DOHH2 (cell line): ENCODE measurements around the gene MCC.

Experiments
- H3F3A ChIP-seq: fragments of 200-600 bp; sonication (generic), shearing (Covaris generic); 2 replicates; pipeline ENCODE4 v1.6.0; 2016; ENCODE audit warnings: antibody characterized with exemption, mild to moderate bottlenecking; ENCODE audit not compliant: control insufficient read depth, insufficient read depth
- H3K27ac ChIP-seq: fragments of 200-600 bp; sonication (generic); 2 replicates; pipeline ENCODE4 v1.5.1; 2014; ENCODE audit warnings: low read depth, mild to moderate bottlenecking, low read length, moderate library complexity
- H3K27me3 ChIP-seq: fragments of 200-600 bp; sonication (generic); 2 replicates; pipeline ENCODE4 v1.6.1; 2014; ENCODE audit warnings: mild to moderate bottlenecking, low read length, mixed read lengths; ENCODE audit not compliant: control insufficient read depth
- H3K36me3 ChIP-seq: fragments of 200-600 bp; sonication (generic); 2 replicates; pipeline ENCODE4 v1.6.1; 2014; ENCODE audit warnings: mild to moderate bottlenecking, low read length, moderate library complexity, mixed read lengths; ENCODE audit not compliant: control insufficient read depth
- H3K4me1 ChIP-seq: fragments of 200-600 bp; sonication (generic); 2 replicates; pipeline ENCODE4 v1.6.1; 2014; ENCODE audit warnings: mild to moderate bottlenecking, low read length, mixed read lengths; ENCODE audit not compliant: control insufficient read depth
- H3K4me2 ChIP-seq: fragments of 200-600 bp; sonication (generic); 2 replicates; pipeline ENCODE4 v1.6.0; 2014; ENCODE audit warnings: mild to moderate bottlenecking, low read length, moderate library complexity
- H3K4me3 ChIP-seq: fragments of 200-600 bp; sonication (generic); 2 replicates; pipeline ENCODE4 v1.5.1; 2014; ENCODE audit warnings: mild to moderate bottlenecking, low read length, mixed read lengths
- H3K79me2 ChIP-seq: fragments of 200-600 bp; sonication (generic); 2 replicates; pipeline ENCODE4 v1.6.1; 2014; ENCODE audit warnings: mild to moderate bottlenecking, low read length, mixed read lengths; ENCODE audit not compliant: control insufficient read depth
- H3K9me2 ChIP-seq: fragments of 200-600 bp; sonication (generic); replicated peaks from 2 replicates; pipeline ENCODE4 v1.6.1; 2014; ENCODE audit warnings: mild to moderate bottlenecking, low read length, mixed read lengths; ENCODE audit not compliant: control insufficient read depth
- H3K9me3 ChIP-seq: fragments of 200-600 bp; sonication (generic); 2 replicates; pipeline ENCODE4 v1.6.1; 2014; ENCODE audit warnings: antibody characterized with exemption, low read length, mixed read lengths; ENCODE audit not compliant: control insufficient read depth, insufficient read depth
- H4K20me1 ChIP-seq: fragments of 200-600 bp; sonication (generic); 2 replicates; pipeline ENCODE4 v1.6.0; 2014; ENCODE audit warnings: low read depth, mild to moderate bottlenecking, antibody characterized with exemption, low read length, moderate library complexity; ENCODE audit not compliant: control insufficient read depth, insufficient read depth
- EZH2phosphoT487 ChIP-seq: fragments of 200-600 bp; sonication (generic); IDR thresholded peaks from 2 replicates; pipeline ENCODE4 v1.6.1; 2017; ENCODE audit warnings: borderline replicate concordance, mild to moderate bottlenecking, antibody characterized with exemption, low read length, moderate library complexity, mixed read lengths
- TF ChIP-seq, protein P1 (sequence below): fragments of 200-600 bp; sonication (generic); IDR thresholded peaks from one replicate; pipeline ENCODE4 v1.5.1; 2014; ENCODE audit warnings: antibody characterized with exemption, mild to moderate bottlenecking, low read depth, low read length; ENCODE audit not compliant: poor library complexity, severe bottlenecking

MCC gene

DNA sequence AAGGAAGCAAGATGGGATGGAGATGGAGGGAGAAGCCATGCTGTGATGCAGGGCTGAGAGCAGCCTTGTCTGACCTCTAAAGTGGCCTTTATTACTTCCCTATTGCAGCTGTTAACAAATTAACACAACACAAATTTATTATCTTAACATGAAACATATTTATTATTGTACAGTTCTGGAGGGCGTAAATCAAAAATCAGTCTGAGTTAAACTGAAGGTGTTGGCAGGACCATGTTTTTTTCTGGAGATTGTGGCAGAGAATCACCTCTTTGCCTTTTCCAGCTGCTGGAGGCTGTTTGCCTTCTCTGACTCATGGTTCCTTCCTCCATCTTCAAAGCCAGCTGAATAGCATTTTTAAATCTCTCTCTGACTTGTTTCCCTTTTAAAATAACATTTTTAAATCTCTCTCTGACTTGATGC is 7.2 kb upstream of the MCC start:
- Histone ChIP-seq H3K9me3 (peaks cover 4% of the 10 kb centered on the region; the same call in 1 of the 2 replicates), H3K27me3 (peaks cover 5% of the 10 kb centered on the region; the same call in 1 of the 2 replicates), H3K36me3 (no peaks in the 10 kb centered on the region), H3K27ac (no peak overlapping the region), H3K4me1 (no peaks in the 10 kb centered on the region), H3F3A (no peaks in the 10 kb centered on the region), H3K4me2 (no peak overlapping the region), H3K4me3 (no peak overlapping the region), H3K79me2 (no peaks in the 10 kb centered on the region), H3K9me2 (no peaks in the 10 kb centered on the region), H4K20me1 (no peaks in the 10 kb centered on the region)
- no peak for TF ChIP-seq EZH2phosphoT487
- TF ChIP-seq, protein P1, sequence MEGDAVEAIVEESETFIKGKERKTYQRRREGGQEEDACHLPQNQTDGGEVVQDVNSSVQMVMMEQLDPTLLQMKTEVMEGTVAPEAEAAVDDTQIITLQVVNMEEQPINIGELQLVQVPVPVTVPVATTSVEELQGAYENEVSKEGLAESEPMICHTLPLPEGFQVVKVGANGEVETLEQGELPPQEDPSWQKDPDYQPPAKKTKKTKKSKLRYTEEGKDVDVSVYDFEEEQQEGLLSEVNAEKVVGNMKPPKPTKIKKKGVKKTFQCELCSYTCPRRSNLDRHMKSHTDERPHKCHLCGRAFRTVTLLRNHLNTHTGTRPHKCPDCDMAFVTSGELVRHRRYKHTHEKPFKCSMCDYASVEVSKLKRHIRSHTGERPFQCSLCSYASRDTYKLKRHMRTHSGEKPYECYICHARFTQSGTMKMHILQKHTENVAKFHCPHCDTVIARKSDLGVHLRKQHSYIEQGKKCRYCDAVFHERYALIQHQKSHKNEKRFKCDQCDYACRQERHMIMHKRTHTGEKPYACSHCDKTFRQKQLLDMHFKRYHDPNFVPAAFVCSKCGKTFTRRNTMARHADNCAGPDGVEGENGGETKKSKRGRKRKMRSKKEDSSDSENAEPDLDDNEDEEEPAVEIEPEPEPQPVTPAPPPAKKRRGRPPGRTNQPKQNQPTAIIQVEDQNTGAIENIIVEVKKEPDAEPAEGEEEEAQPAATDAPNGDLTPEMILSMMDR, result no peak

DNA sequence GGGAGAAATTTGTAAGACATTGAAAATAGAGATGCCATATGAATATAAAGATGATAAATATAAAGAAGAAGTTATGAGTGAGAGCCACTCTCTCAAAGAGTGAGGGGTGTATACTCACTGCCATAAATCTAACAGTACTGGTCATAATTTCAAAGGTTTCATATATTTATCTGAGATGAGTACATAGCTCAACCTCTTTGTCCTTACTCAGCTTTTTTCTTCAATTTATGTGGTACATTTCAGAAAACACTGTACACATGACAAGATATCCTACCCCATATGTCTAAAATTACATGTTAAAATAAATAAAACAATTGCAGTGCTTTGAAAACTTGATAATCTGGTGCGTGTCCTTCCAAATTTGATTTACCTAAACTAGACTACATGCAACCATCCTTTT is 5.2 kb upstream of the MCC start:
- H3F3A ChIP-seq, result no peaks in the 10 kb centered on the region
- peaks cover 5% of the 10 kb centered on the region; the same call in 1 of the 2 replicates for H3K27me3 ChIP-seq
- no peaks in the 10 kb centered on the region for H3K36me3 ChIP-seq
- no peaks in the 10 kb centered on the region for H4K20me1 ChIP-seq
- H3K27ac ChIP-seq, result no peak overlapping the region
- TF ChIP-seq, protein P1, result no peak
- TF ChIP-seq EZH2phosphoT487, result no peak
- H3K4me3 ChIP-seq, result no peak overlapping the region
- H3K79me2 ChIP-seq, result no peaks in the 10 kb centered on the region
- peaks cover 9% of the 10 kb centered on the region; the same call in 1 of the 2 replicates for H3K9me3 ChIP-seq
- no peaks in the 10 kb centered on the region for H3K4me1 ChIP-seq
- H3K4me2 ChIP-seq, result no peak overlapping the region
- no peaks in the 10 kb centered on the region for H3K9me2 ChIP-seq

DNA sequence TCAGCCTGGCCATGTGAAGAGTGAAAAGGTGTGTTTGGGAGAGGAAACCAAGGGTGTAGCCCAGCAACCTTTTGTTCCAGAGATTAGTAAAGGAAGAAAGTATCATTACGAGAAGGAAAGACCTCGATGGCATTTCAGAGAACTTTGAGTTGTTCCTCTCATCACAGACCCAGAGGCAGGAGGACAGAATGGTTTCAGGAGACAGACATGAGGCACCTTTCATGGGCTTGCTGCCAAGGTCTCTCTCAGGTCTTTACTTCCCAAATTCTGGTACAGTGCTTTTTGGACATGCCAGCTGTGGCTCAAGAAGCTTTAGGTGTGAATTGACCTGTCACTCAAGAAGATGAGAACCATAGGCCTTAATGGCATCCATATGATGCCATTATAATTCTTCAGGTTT is 2.8 kb upstream of the MCC start:
- H3K4me1 ChIP-seq, result no peaks in the 10 kb centered on the region
- H3K9me2 ChIP-seq, result no peaks in the 10 kb centered on the region
- no peaks in the 10 kb centered on the region for H3K79me2 ChIP-seq
- H3K36me3 ChIP-seq, result no peaks in the 10 kb centered on the region
- no peaks in the 10 kb centered on the region for H3F3A ChIP-seq
- peaks cover 9% of the 10 kb centered on the region; the same call in 1 of the 2 replicates for H3K9me3 ChIP-seq
- H3K27ac ChIP-seq, result no peak overlapping the region
- no peak overlapping the region for H3K4me2 ChIP-seq
- H4K20me1 ChIP-seq, result no peaks in the 10 kb centered on the region
- H3K27me3 ChIP-seq, result no peaks in the 10 kb centered on the region
- TF ChIP-seq, protein P1, result no peak
- no peak for TF ChIP-seq EZH2phosphoT487
- no peak overlapping the region for H3K4me3 ChIP-seq

DNA sequence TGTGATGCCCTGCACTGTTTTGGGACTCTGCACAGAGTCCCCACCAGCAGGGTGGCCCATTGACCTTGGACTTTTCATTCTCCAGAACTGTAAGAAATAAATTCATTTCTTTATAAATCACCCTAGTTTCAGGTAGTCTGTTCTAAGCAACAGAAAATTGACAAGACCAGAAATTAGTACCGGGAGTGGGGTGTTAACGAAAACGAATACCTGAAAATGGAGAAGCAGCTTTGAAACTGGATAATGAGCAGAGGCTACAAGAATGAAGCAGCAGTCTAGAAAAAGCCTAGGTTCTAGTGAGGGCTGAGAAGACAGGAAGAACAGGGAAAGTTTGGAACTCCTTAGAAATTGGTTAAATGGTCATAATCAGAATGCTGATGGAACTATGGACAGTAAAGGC is 2.1 kb upstream of the MCC start:
- Histone ChIP-seq H3K27ac (no peak overlapping the region), H3K9me3 (peaks cover 9% of the 10 kb centered on the region; the same call in 1 of the 2 replicates), H3F3A (no peaks in the 10 kb centered on the region), H3K27me3 (no peaks in the 10 kb centered on the region), H3K36me3 (no peaks in the 10 kb centered on the region), H3K4me3 (no peak overlapping the region), H4K20me1 (no peaks in the 10 kb centered on the region), H3K4me2 (no peak overlapping the region), H3K4me1 (no peaks in the 10 kb centered on the region), H3K79me2 (no peaks in the 10 kb centered on the region), H3K9me2 (no peaks in the 10 kb centered on the region)
- TF ChIP-seq, protein P1, result no peak
- TF ChIP-seq EZH2phosphoT487, result no peak
